PC-9 (cell line): Measurements from ENCODE around the gene LCE5A. TPM values are rescaled to one million over a fixed set of nuclear protein-coding genes. Genes with fewer than 3 reads are reported as not detected.

ENCODE experiments used
- BruUV-seq: library from RNA; stranded (reverse); fragments of 400-500 nt; replicated peaks from 2 replicates; lab custom pipeline; 2021; lab: Mats Ljungman, UMichigan
- CTCF ChIA-PET: fragments of 300-600 bp; sonication (Branson Sonifier 250); formaldehyde crosslinking; loops from one replicate; lab custom pipeline; 2022; ENCODE audit warnings: antibody characterized with exemption; lab: Charles Lee
- POLR2A ChIA-PET: fragments of 300-600 bp; sonication (Branson Sonifier 250); formaldehyde crosslinking; loops from one replicate; lab custom pipeline; 2022; ENCODE audit warnings: antibody characterized with exemption; ENCODE audit not compliant: unreplicated experiment; lab: Charles Lee
- DNase-seq, 2 experiments: peaks; one replicate each; pipeline versions ENCODE4 v3.0.0 to v3.0.0-alpha.2; 2015 to 2022; ENCODE audit warnings: mixed read lengths in 1 of 2
- H2AFZ ChIP-seq: fragments of 200-600 bp; sonication (generic); 2 replicates; pipeline ENCODE4 v1.8.1; 2017; ENCODE audit warnings: antibody characterized with exemption
- H3F3A ChIP-seq: fragments of 200-600 bp; sonication (generic); 2 replicates; pipeline ENCODE4 v1.8.1; 2017; ENCODE audit warnings: antibody characterized with exemption, mild to moderate bottlenecking, low read depth; ENCODE audit not compliant: insufficient read depth
- H3K27ac ChIP-seq: fragments of 200-600 bp; sonication (generic); 2 replicates; pipeline ENCODE4 v1.6.1; 2016; ENCODE audit warnings: mixed run types
- H3K27me3 ChIP-seq: fragments of 200-600 bp; sonication (generic); 2 replicates; pipeline ENCODE4 v1.6.1; 2016; ENCODE audit warnings: low read depth, mixed run types; ENCODE audit not compliant: insufficient read depth
- H3K36me3 ChIP-seq: fragments of 200-600 bp; sonication (generic); 2 replicates; pipeline ENCODE4 v1.6.1; 2016; ENCODE audit warnings: low read depth, mixed run types
- H3K4me1 ChIP-seq: fragments of 200-600 bp; sonication (generic); replicated peaks from 2 replicates; pipeline ENCODE4 v1.6.1; 2016; ENCODE audit warnings: mixed run types; ENCODE audit not compliant: insufficient read depth
- H3K4me2 ChIP-seq: fragments of 200-600 bp; sonication (generic); 2 replicates; pipeline ENCODE4 v1.6.1; 2017; ENCODE audit warnings: mixed run types
- H3K4me3 ChIP-seq: fragments of 200-600 bp; sonication (generic); 2 replicates; pipeline ENCODE4 v1.6.1; 2016; ENCODE audit warnings: mixed run types
- H3K79me2 ChIP-seq: fragments of 200-600 bp; sonication (generic); 2 replicates; pipeline ENCODE4 v1.6.1; 2017; ENCODE audit warnings: low read depth, mixed run types
- H3K9me2 ChIP-seq: fragments of 200-600 bp; sonication (generic); 2 replicates; pipeline ENCODE4 v1.8.1; 2017; ENCODE audit warnings: mild to moderate bottlenecking; ENCODE audit not compliant: insufficient read depth
- H3K9me3 ChIP-seq: fragments of 200-600 bp; sonication (generic); 2 replicates; pipeline ENCODE4 v1.8.1; 2016; ENCODE audit warnings: low read depth; ENCODE audit not compliant: insufficient read depth
- H4K20me1 ChIP-seq: fragments of 200-600 bp; sonication (generic); 2 replicates; pipeline ENCODE4 v1.8.1; 2017; ENCODE audit not compliant: insufficient read depth
- CTCF ChIP-seq: fragments of 200-600 bp; sonication (generic); conservative IDR thresholded peaks from 2 replicates; pipeline ENCODE4 v1.6.1; 2017; ENCODE audit warnings: mixed run types, antibody characterized with exemption, mild to moderate bottlenecking, moderate library complexity
- EZH2 ChIP-seq: fragments of 200-600 bp; sonication (generic); IDR thresholded peaks from 2 replicates; pipeline ENCODE4 v1.8.0; 2017; ENCODE audit warnings: antibody characterized with exemption, low read depth
- intact Hi-C: fragments of 100-400 bp; cut with micrococcal nuclease; formaldehyde crosslinking; loops from one replicate; pipeline ENCODE4 v1.10.0; 2022; ENCODE audit not compliant: unreplicated experiment
- total RNA-seq: library from RNA; stranded (reverse); gene quantifications from 2 replicates; pipeline ENCODE4 v1.2.3, GENCODE V29; 2021

The LCE5A gene
- total RNA-seq, 1 experiment from 2014 or later, result not detected

DNA sequence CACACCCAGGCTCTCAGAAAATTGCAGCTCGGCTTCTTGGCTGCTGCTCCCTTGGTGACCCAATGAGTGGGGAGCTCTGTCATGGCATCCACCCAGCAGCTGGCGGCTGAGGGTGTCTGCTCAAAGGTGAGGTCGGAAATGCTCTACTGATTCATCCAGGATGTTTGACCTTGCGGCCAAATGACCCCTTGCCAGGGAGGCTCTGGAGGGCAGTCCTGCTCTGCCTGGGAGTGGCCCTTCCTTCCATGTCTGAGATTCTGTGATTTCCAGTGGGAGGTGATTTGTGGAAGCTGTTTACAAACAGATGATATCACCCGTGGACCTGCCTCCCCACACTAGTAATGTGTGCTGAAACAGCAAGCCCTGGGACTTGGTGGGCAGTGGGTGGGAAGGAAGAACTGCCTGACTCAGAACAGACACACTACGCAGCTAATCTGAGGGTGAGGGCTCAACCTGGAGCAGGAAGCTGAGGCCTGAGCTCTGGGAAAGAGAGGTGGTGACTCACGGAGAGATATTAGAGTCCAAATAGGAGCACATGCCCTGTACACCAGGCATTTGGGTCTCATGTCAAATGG, 6.7 kb downstream of the LCE5A start:
- no peaks in the 10 kb centered on the region; the same call in 1 of the 2 replicates for H3K27me3 ChIP-seq
- no peak for DNase-seq
- CTCF ChIA-PET, result no interaction called here

GRCh38 chr1:152519851-152520250, 9.2 kb downstream of the LCE5A start:
- Histone ChIP-seq H3K36me3 (no peaks in the 10 kb centered on the region), H3K4me2 (no peak overlapping the region), H3K27me3 (no peaks in the 10 kb centered on the region; the same call in 1 of the 2 replicates), H3K9me2 (no peaks in the 10 kb centered on the region), H3K9me3 (no peaks in the 10 kb centered on the region; the same call in 1 of the 2 replicates), H3K4me1 (peaks cover 9% of the 10 kb centered on the region), H3K79me2 (no peaks in the 10 kb centered on the region), H3K4me3 (no peak overlapping the region), H3F3A (0 out of 2 replicates have a peak, but pooled peaks cover 3% of the 10 kb centered on the region), H2AFZ (no peak overlapping the region), H3K27ac (no peak overlapping the region), H4K20me1 (no peaks in the 10 kb centered on the region; the same call in 1 of the 2 replicates)
- intact Hi-C loops, result no loop called here
- DNase-seq, result no peak
- BruUV-seq, result no TSS peak
- no peak for TF ChIP-seq EZH2
- TF ChIP-seq CTCF, result no peak
- ChIA-PET POLR2A (no interaction called here), CTCF (no interaction called here)

More for the DNA sequence above, 6.7 kb downstream of the LCE5A start:
- BruUV-seq, result no TSS peak
- H3K79me2 ChIP-seq, result no peaks in the 10 kb centered on the region
- no peaks in the 10 kb centered on the region for H3K36me3 ChIP-seq
- H3K9me2 ChIP-seq, result no peaks in the 10 kb centered on the region
- peak overlapping the region; percentile 70 for H3K27ac ChIP-seq
- POLR2A ChIA-PET, result no interaction called here
- no peaks in the 10 kb centered on the region; the same call in 1 of the 2 replicates for H4K20me1 ChIP-seq
- TF ChIP-seq CTCF (no peak), EZH2 (no peak)
- no peak overlapping the region for H2AFZ ChIP-seq
- H3K4me2 ChIP-seq, result peak overlapping the region; percentile 33; the same call in 1 of the 2 replicates
- 0 out of 2 replicates have a peak, but pooled peaks cover 3% of the 10 kb centered on the region for H3F3A ChIP-seq
- peaks cover 13% of the 10 kb centered on the region for H3K4me1 ChIP-seq
- intact Hi-C loops, result no loop called here
- H3K9me3 ChIP-seq, result no peaks in the 10 kb centered on the region
- H3K4me3 ChIP-seq, result no peak overlapping the region

DNA sequence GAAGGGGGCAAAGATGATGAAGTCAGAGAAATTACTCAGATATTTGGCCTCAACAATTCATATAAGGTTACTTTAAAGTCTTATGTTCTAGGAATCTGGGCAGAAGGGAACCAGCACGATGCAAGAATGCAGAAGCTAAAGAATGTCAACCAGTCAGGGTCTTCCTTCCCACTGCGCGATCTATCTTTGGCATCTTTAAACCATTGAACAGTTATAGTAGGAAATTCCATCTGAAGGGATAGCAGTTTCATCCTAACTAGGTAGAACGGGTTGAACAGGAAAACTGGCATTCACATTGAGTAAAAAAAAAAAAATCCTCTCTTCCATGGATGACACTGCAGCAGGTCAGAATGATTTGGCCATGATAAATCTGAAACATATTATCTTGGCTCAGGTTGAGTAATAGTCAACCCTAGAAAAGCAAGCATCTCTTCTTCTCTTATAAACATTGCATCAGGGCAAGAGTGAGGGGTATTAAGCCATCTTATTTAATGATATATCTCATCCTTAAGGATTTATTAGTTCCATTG, 10.0 kb downstream of the LCE5A start:
- no TSS peak for BruUV-seq
- no peak for DNase-seq
- TF ChIP-seq EZH2 (no peak), CTCF (no peak)
- Histone ChIP-seq H3K4me3 (no peak overlapping the region), H3K36me3 (no peaks in the 10 kb centered on the region), H4K20me1 (no peaks in the 10 kb centered on the region; the same call in 1 of the 2 replicates), H2AFZ (no peak overlapping the region), H3K9me3 (no peaks in the 10 kb centered on the region; the same call in 1 of the 2 replicates), H3K27me3 (no peaks in the 10 kb centered on the region; the same call in 1 of the 2 replicates), H3K27ac (no peak overlapping the region), H3F3A (0 out of 2 replicates have a peak, but pooled peaks cover 3% of the 10 kb centered on the region), H3K4me1 (peaks cover 9% of the 10 kb centered on the region), H3K9me2 (no peaks in the 10 kb centered on the region), H3K4me2 (no peak overlapping the region), H3K79me2 (no peaks in the 10 kb centered on the region)
- ChIA-PET CTCF (no interaction called here), POLR2A (no interaction called here)
- intact Hi-C loops, result no loop called here
